Activated CD4-positive, alpha-beta T cell treated with anti-CD3 and anti-CD28 coated beads, Interleukin-2, amount 10 ng/mL, durations not matched to agents 24 days and 14 days (primary cell): ENCODE results near the gene RUVBL2. TPM values are rescaled to one million over a fixed set of nuclear protein-coding genes. Genes with fewer than 3 reads are reported as not detected.
"Not testable (repeated sequence)": the region's sequence is repeated elsewhere in the genome, so short reads cannot be mapped to it uniquely, and the experiment has no call there.

Experiments used
- DNase-seq: peaks from one replicate; pipeline ENCODE4 v3.0.0; 2022
- H3K27ac Mint-ChIP-seq: one replicate; pipeline ENCODE4 v1.8.0; 2022; ENCODE audit warnings: mild to moderate bottlenecking, mixed read lengths
- H3K27me3 Mint-ChIP-seq: one replicate; pipeline ENCODE4 v1.8.0; 2022; ENCODE audit warnings: mixed read lengths
- H3K36me3 Mint-ChIP-seq: one replicate; pipeline ENCODE4 v1.8.0; 2022; ENCODE audit warnings: low read depth, mild to moderate bottlenecking, mixed read lengths
- H3K4me1 Mint-ChIP-seq: one replicate; pipeline ENCODE4 v1.8.0; 2021; ENCODE audit warnings: mixed read lengths
- H3K4me3 Mint-ChIP-seq: one replicate; pipeline ENCODE4 v1.8.0; 2022; ENCODE audit warnings: mild to moderate bottlenecking, moderate library complexity, mixed read lengths
- H3K9me3 Mint-ChIP-seq: one replicate; pipeline ENCODE4 v1.8.0; 2021; ENCODE audit warnings: mixed read lengths
- intact Hi-C: fragments of 100-400 bp; cut with micrococcal nuclease; formaldehyde crosslinking; loops from one replicate; pipeline ENCODE4 v1.15.1; 2023
- total RNA-seq: library from RNA; stranded (reverse); gene quantifications from 2 replicates; pipeline ENCODE4 v1.2.3, GENCODE V29; 2022

Gene RUVBL2
- total RNA-seq, 1 donor from 2014 or later: 195 TPM

GRCh38 chr19:49010453-49010852 is 16.8 kb downstream of the RUVBL2 start:
- no peak for DNase-seq
- no peaks in the 10 kb centered on the region for H3K9me3 Mint-ChIP-seq
- H3K4me3 Mint-ChIP-seq: no peak overlapping the region
- H3K27me3 Mint-ChIP-seq: no peaks in the 10 kb centered on the region
- peaks cover 34% of the 10 kb centered on the region for H3K36me3 Mint-ChIP-seq
- no peak overlapping the region for H3K27ac Mint-ChIP-seq
- H3K4me1 Mint-ChIP-seq: no peaks in the 10 kb centered on the region
- intact Hi-C loops: no loop called here

- Mint-ChIP-seq H3K27me3 (no peaks in the 10 kb centered on the region), H3K36me3 (peaks cover 38% of the 10 kb centered on the region), H3K4me3 (no peak overlapping the region), H3K9me3 (no peaks in the 10 kb centered on the region), H3K27ac (no peak overlapping the region), H3K4me1 (no peaks in the 10 kb centered on the region)
- DNase-seq: no peak
- intact Hi-C loops: no loop called here
Measured at GRCh38 chr19:49011194-49011593, 17.5 kb downstream of the RUVBL2 start.

GRCh38 chr19:49014123-49014869 is 20.6 kb downstream of the RUVBL2 start:
- Mint-ChIP-seq H3K4me1 (peaks cover 10% of the 10 kb centered on the region), H3K27me3 (peaks cover 8% of the 10 kb centered on the region), H3K36me3 (peaks cover 30% of the 10 kb centered on the region), H3K27ac (no peak overlapping the region), H3K4me3 (no peak overlapping the region), H3K9me3 (no peaks in the 10 kb centered on the region)
- no peak for DNase-seq
- intact Hi-C loops: no loop called here

GRCh38 chr19:49014870-49015255 is 21.2 kb downstream of the RUVBL2 start:
- Mint-ChIP-seq H3K4me1 (peaks cover 10% of the 10 kb centered on the region), H3K9me3 (no peaks in the 10 kb centered on the region), H3K36me3 (peaks cover 26% of the 10 kb centered on the region), H3K27me3 (peaks cover 11% of the 10 kb centered on the region), H3K4me3 (no peak overlapping the region), H3K27ac (no peak overlapping the region)
- DNase-seq: no peak
- intact Hi-C loops: no loop called here

GRCh38 chr19:49016067-49016839 is 22.6 kb downstream of the RUVBL2 start:
- DNase-seq: no peak
- intact Hi-C loops: no loop called here
- H3K36me3 Mint-ChIP-seq: peaks cover 17% of the 10 kb centered on the region
- no peak overlapping the region for H3K27ac Mint-ChIP-seq
- peaks cover 17% of the 10 kb centered on the region for H3K4me1 Mint-ChIP-seq
- H3K9me3 Mint-ChIP-seq: no peaks in the 10 kb centered on the region
- H3K4me3 Mint-ChIP-seq: no peak overlapping the region
- H3K27me3 Mint-ChIP-seq: peaks cover 24% of the 10 kb centered on the region

- intact Hi-C loops: no loop called here
- no peaks in the 10 kb centered on the region for H3K9me3 Mint-ChIP-seq
- peaks cover 12% of the 10 kb centered on the region for H3K36me3 Mint-ChIP-seq
- no peak within 1 kb of the TSS for H3K27ac Mint-ChIP-seq
- peaks cover 20% of the 10 kb centered on the region for H3K4me1 Mint-ChIP-seq
- DNase-seq: no peak
- H3K4me3 Mint-ChIP-seq: peak within 1 kb of the TSS; percentile 84
- H3K27me3 Mint-ChIP-seq: peaks cover 27% of the 10 kb centered on the region
Measured at GRCh38 chr19:49017041-49017665, 23.5 kb downstream of the RUVBL2 start, which contains the start of gene LHB. TSS of gene LHB (minus strand) at chr19:49017091. CDS start at chr19:49017081, 10 bp downstream.

- H3K27ac Mint-ChIP-seq: no peak overlapping the region
- peak; percentile 89 for DNase-seq
- no peaks in the 10 kb centered on the region for H3K9me3 Mint-ChIP-seq
- intact Hi-C loops: no loop called here
- peaks cover 9% of the 10 kb centered on the region for H3K36me3 Mint-ChIP-seq
- peaks cover 27% of the 10 kb centered on the region for H3K27me3 Mint-ChIP-seq
- H3K4me1 Mint-ChIP-seq: peaks cover 20% of the 10 kb centered on the region
- H3K4me3 Mint-ChIP-seq: peak overlapping the region; percentile 84
Measured at GRCh38 chr19:49017666-49018351, 24.1 kb downstream of the RUVBL2 start.

- intact Hi-C loops, H3K36me3 Mint-ChIP-seq, H3K9me3 Mint-ChIP-seq: not testable (repeated sequence)
- peaks cover 20% of the 10 kb centered on the region for H3K4me1 Mint-ChIP-seq
- DNase-seq: peak; percentile 76
- peaks cover 27% of the 10 kb centered on the region for H3K27me3 Mint-ChIP-seq
- H3K4me3 Mint-ChIP-seq: peak overlapping the region; percentile 84
- H3K27ac Mint-ChIP-seq: peak overlapping the region; percentile 12
Measured at GRCh38 chr19:49018388-49019241, 24.9 kb downstream of the RUVBL2 start.

GRCh38 chr19:49019242-49019932 is 25.7 kb downstream of the RUVBL2 start:
- H3K27me3 Mint-ChIP-seq: peaks cover 27% of the 10 kb centered on the region
- H3K4me1 Mint-ChIP-seq: peaks cover 20% of the 10 kb centered on the region
- H3K9me3 Mint-ChIP-seq: no peaks in the 10 kb centered on the region
- intact Hi-C loops: no loop called here
- H3K27ac Mint-ChIP-seq: peak overlapping the region; percentile 12
- H3K36me3 Mint-ChIP-seq: peaks cover 5% of the 10 kb centered on the region
- DNase-seq: peak; percentile 90
- peak overlapping the region; percentile 84 for H3K4me3 Mint-ChIP-seq

- Mint-ChIP-seq H3K36me3 (peaks cover 5% of the 10 kb centered on the region), H3K4me3 (peak overlapping the region; percentile 84), H3K27ac (no peak overlapping the region), H3K4me1 (peaks cover 20% of the 10 kb centered on the region), H3K27me3 (peaks cover 27% of the 10 kb centered on the region), H3K9me3 (no peaks in the 10 kb centered on the region)
- intact Hi-C loops: no loop called here
- DNase-seq: no peak
Measured at GRCh38 chr19:49020342-49020741, 26.7 kb downstream of the RUVBL2 start.

- Mint-ChIP-seq H3K4me3 (no peak overlapping the region), H3K27me3 (peaks cover 27% of the 10 kb centered on the region), H3K36me3 (no peaks in the 10 kb centered on the region), H3K4me1 (peaks cover 20% of the 10 kb centered on the region), H3K9me3 (no peaks in the 10 kb centered on the region), H3K27ac (no peak overlapping the region)
- intact Hi-C loops: no loop called here
- no peak for DNase-seq
Measured at GRCh38 chr19:49020931-49021895, 27.5 kb downstream of the RUVBL2 start.

GRCh38 chr19:49022116-49022515 is 28.4 kb downstream of the RUVBL2 start:
- Mint-ChIP-seq H3K9me3 (no peaks in the 10 kb centered on the region), H3K27me3 (peaks cover 27% of the 10 kb centered on the region), H3K4me3 (no peak overlapping the region), H3K4me1 (peaks cover 20% of the 10 kb centered on the region), H3K36me3 (no peaks in the 10 kb centered on the region), H3K27ac (no peak overlapping the region)
- no peak for DNase-seq
- intact Hi-C loops: no loop called here
